Activated CD4-positive, alpha-beta T cell treated with anti-CD3 and anti-CD28 coated beads for 1 hour (primary cell): ENCODE results near the gene RILPL2.
"Not testable (repeated sequence)": the region's sequence is repeated elsewhere in the genome, so short reads cannot be mapped to it uniquely, and the experiment has no call there.

ENCODE experiments used
- DNase-seq: peaks from one replicate; pipeline ENCODE4 v3.0.0-alpha.2; 2020

The RILPL2 gene

GRCh38 chr12:123379391-123379790, 57.1 kb downstream of the RILPL2 start:
- no peak for DNase-seq

GRCh38 chr12:123372415-123372814, 64.1 kb downstream of the RILPL2 start:
- DNase-seq: not testable (repeated sequence)

- DNase-seq: not testable (repeated sequence)
Observed at GRCh38 chr12:123371667-123372368, 64.7 kb downstream of the RILPL2 start.

- no peak for DNase-seq
Observed at GRCh38 chr12:123369229-123369628, 67.3 kb downstream of the RILPL2 start.

- not testable (repeated sequence) for DNase-seq
Observed at GRCh38 chr12:123368431-123368830, 68.1 kb downstream of the RILPL2 start.

- no peak for DNase-seq
Observed at GRCh38 chr12:123367511-123367910, 69.0 kb downstream of the RILPL2 start.
